ENCODE measurements around the gene PPARG.

PPARG gene

GRCh38 chr3:12345584-12346494, 57.0 kb downstream of the PPARG start:
- no peak for DNase-seq

GRCh38 chr3:12347301-12347700, 58.4 kb downstream of the PPARG start:
- DNase-seq, result no peak

GRCh38 chr3:12349895-12350811, 61.3 kb downstream of the PPARG start:
- peak; percentile 86 to 94 for DNase-seq

GRCh38 chr3:12351145-12351544, 62.3 kb downstream of the PPARG start:
- DNase-seq, result peak; percentile 91

GRCh38 chr3:12352253-12352652, 63.4 kb downstream of the PPARG start:
- peak; percentile 32 to 38 for DNase-seq

- no peak for DNase-seq
These were observed 63.9 kb downstream of the PPARG start for GRCh38 chr3:12352755-12353154.

- DNase-seq, result peak; percentile 88 to 91
These were observed 65.1 kb downstream of the PPARG start for GRCh38 chr3:12353796-12354525.

- DNase-seq, result no peak
These were observed 67.3 kb downstream of the PPARG start for GRCh38 chr3:12356175-12356574.

GRCh38 chr3:12356996-12357395, 68.1 kb downstream of the PPARG start:
- DNase-seq, result peak; percentile 85 to 92

- DNase-seq, result no peak
These were observed 68.6 kb downstream of the PPARG start for GRCh38 chr3:12357456-12357855.

GRCh38 chr3:12363397-12364195, 74.7 kb downstream of the PPARG start:
- peak in 1 of 2 donors; percentile 57 for DNase-seq

GRCh38 chr3:12367346-12367745, 78.5 kb downstream of the PPARG start:
- no peak for DNase-seq

- no peak for DNase-seq
These were observed 80.2 kb downstream of the PPARG start for GRCh38 chr3:12369029-12369428.

GRCh38 chr3:12369598-12369997, 80.7 kb downstream of the PPARG start:
- DNase-seq, result no peak

- no peak for DNase-seq
These were observed 81.9 kb downstream of the PPARG start for GRCh38 chr3:12370758-12371157.

- DNase-seq, result no peak
These were observed 82.8 kb downstream of the PPARG start for GRCh38 chr3:12371525-12372140.

GRCh38 chr3:12372741-12373280, 83.9 kb downstream of the PPARG start:
- DNase-seq, result peak; percentile 65 to 78

GRCh38 chr3:12375572-12375971, 86.7 kb downstream of the PPARG start:
- no peak for DNase-seq

- DNase-seq, result no peak
These were observed 91.0 kb downstream of the PPARG start for GRCh38 chr3:12379640-12380429.

GRCh38 chr3:12380461-12380860, 91.6 kb downstream of the PPARG start:
- peak in 1 of 2 donors; percentile 22 for DNase-seq
